ENCODE data around the gene PMAIP1. TPM values are rescaled to one million over a fixed set of nuclear protein-coding genes. Genes with fewer than 3 reads are reported as not detected.

PMAIP1 gene
- polyA plus RNA-seq, 4 donors: 3.2 to 3.9 (median 3.6) TPM

- DNase-seq (ENCODE audit: low read depth in 4 of 4, low spot score in 3 of 4): no peak
Measured at GRCh38 chr18:59945544-59945943, 45.7 kb downstream of the PMAIP1 start.

GRCh38 chr18:59950215-59950944, 50.6 kb downstream of the PMAIP1 start:
- DNase-seq (ENCODE audit: low read depth in 4 of 4, low spot score in 3 of 4): no peak

- no peak for DNase-seq (ENCODE audit: low read depth in 4 of 4, low spot score in 3 of 4)
Measured at GRCh38 chr18:59951591-59951990, 51.8 kb downstream of the PMAIP1 start.

- no peak for DNase-seq (ENCODE audit: low read depth in 4 of 4, low spot score in 3 of 4)
Measured at GRCh38 chr18:59952283-59953007, 52.6 kb downstream of the PMAIP1 start.

Other genes starting within 250 kb of the PMAIP1 start
- gene CCBE1, start 202.6 kb upstream of the PMAIP1 start, polyA plus RNA-seq (ENCODE audit: insufficient read length in 4 of 4): 100 to 1,000 TPM in 1 of 4 donors, 10 to 100 TPM in 3; 26.4 to 123 (median 37.4) TPM

All from left renal pelvis (tissue), 4 donors.